CD8-positive, alpha-beta memory T cell (primary cell): ENCODE results near the gene PBX4. TPM values are rescaled to one million over a fixed set of nuclear protein-coding genes. Genes with fewer than 3 reads are reported as not detected.
A peak's percentile ranks its signal among the peaks of the same experiment; 100 is the strongest.

ENCODE experiments used
- CTCF ChIA-PET: fragments of 350-600 bp; sonication (Branson Sonifier 250); formaldehyde crosslinking; loops from one replicate; lab custom pipeline; 2021; ENCODE audit warnings: antibody characterized with exemption; lab: Charles Lee
- POLR2A ChIA-PET: fragments of 350-600 bp; sonication (Branson Sonifier 250); formaldehyde crosslinking; loops from one replicate; lab custom pipeline; 2021; ENCODE audit warnings: antibody characterized with exemption; lab: Charles Lee
- DNase-seq, 5 donors: peaks; one replicate each; pipeline versions ENCODE4 v3.0.0 to v3.0.0-alpha.2; 2020 to 2022; ENCODE audit warnings: mixed read lengths in 1 of 5
- H3K27ac ChIP-seq: one replicate; pipeline ENCODE4 v1.7.0; 2013; ENCODE audit warnings: low read depth, mild to moderate bottlenecking, low read length, moderate library complexity
- H3K27me3 ChIP-seq: 2 replicates; pipeline ENCODE4 v1.7.0; 2013; ENCODE audit warnings: low read length, mild to moderate bottlenecking; ENCODE audit not compliant: insufficient read depth, poor library complexity, severe bottlenecking
- H3K36me3 ChIP-seq: 2 replicates; pipeline ENCODE4 v1.7.0; 2013; ENCODE audit warnings: mild to moderate bottlenecking, low read length, moderate library complexity; ENCODE audit not compliant: insufficient read depth
- H3K4me1 ChIP-seq: 2 replicates; pipeline ENCODE4 v1.7.0; 2013; ENCODE audit warnings: mild to moderate bottlenecking, low read length, moderate library complexity; ENCODE audit not compliant: insufficient read depth
- H3K4me3 ChIP-seq: 2 replicates; pipeline ENCODE4 v1.7.0; 2013; ENCODE audit warnings: mild to moderate bottlenecking, low read length
- H3K9me3 ChIP-seq: 2 replicates; pipeline ENCODE4 v1.7.0; 2013; ENCODE audit warnings: mild to moderate bottlenecking, low read length
- H3K27ac Mint-ChIP-seq, 8 donors: one replicate each; pipeline ENCODE4 v1.8.0; 2020 to 2021; ENCODE audit warnings: mixed read lengths in 8 of 8, mild to moderate bottlenecking in 6 of 8, inconsistent platforms in 3 of 8, moderate library complexity in 3 of 8
- H3K27me3 Mint-ChIP-seq, 2 donors: one replicate each; pipeline ENCODE4 v1.8.0; 2020 to 2021; ENCODE audit warnings: mixed read lengths in 2 of 2, mild to moderate bottlenecking in 1 of 2, moderate library complexity in 1 of 2
- H3K36me3 Mint-ChIP-seq, 3 donors: one replicate each; pipeline ENCODE4 v1.8.0; 2020 to 2021; ENCODE audit warnings: mixed read lengths in 3 of 3, inconsistent platforms in 1 of 3, mild to moderate bottlenecking in 1 of 3
- H3K4me1 Mint-ChIP-seq, 3 donors: one replicate each; pipeline ENCODE4 v1.8.0; 2020 to 2021; ENCODE audit warnings: mixed read lengths in 3 of 3, inconsistent platforms in 1 of 3, mild to moderate bottlenecking in 1 of 3
- H3K4me3 Mint-ChIP-seq, 7 donors: one replicate each; pipeline ENCODE4 v1.8.0; 2020 to 2021; ENCODE audit warnings: mixed read lengths in 7 of 7, mild to moderate bottlenecking in 6 of 7, moderate library complexity in 4 of 7, inconsistent platforms in 2 of 7
- H3K9me3 Mint-ChIP-seq, 5 donors: one replicate each; pipeline ENCODE4 v1.8.0; 2020 to 2022; ENCODE audit warnings: mixed read lengths in 5 of 5, mild to moderate bottlenecking in 3 of 5, moderate library complexity in 2 of 5, inconsistent platforms in 1 of 5
- polyA plus RNA-seq: library from polyadenylated mRNA; unstranded; fragments of 300-500 nt; fragmentation: Illumina TruSeq; gene quantifications from one replicate; pipeline ENCODE4 v1.2.3, GENCODE V29; 2021
- total RNA-seq, 2 experiments: library from RNA; stranded (reverse); gene quantifications; one replicate each; pipeline ENCODE4 v1.2.3, GENCODE V29; 2021

The PBX4 gene
- total and polyA plus RNA-seq, 3 experiments from 2014 or later, result 8.3 to 17.1 (median 15.0) TPM

DNA sequence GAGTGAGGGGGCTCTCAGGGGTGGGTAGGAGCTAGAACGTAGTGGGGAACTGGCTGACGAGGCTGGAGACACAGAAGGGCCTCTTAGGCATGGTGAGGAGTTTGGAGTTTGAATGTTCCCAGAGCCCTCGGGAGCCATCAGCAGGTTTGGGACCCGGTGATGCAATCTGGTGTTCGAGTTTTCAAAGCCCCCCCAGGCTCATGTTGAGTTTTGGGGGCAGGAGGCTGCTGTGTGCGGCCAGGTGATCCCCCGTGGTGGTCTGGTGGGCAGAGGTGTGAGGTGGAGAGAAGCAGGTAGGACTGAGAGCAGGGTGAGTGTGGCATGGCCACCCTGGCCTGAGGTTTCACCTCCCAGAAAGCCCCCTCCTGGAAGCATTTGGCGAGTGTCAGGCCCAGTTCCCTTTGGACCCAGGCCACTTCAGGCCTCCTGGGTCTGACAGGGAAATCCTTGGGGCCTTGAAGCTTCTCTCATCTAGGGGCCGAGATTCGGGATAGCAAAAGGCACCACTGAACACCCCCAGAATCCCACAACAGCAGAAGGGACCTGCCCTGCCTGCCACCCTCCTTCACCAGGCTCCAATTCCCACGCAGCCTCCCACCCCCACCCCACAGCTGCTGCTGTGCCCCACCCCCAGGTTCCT lies 88.6 kb downstream of the PBX4 start:
- no peaks in the 10 kb centered on the region for H3K9me3 ChIP-seq
- ChIA-PET POLR2A (interaction anchor here (0.5 to 0.7 kb wide), 2 partner anchors 72 to 133 kb away, joined by 3 read pairs; no protein-coding TSS in a partner anchor), CTCF (interaction anchor here (0.9 to 7.5 kb wide), 3 partner anchors 115 to 429 kb away, joined by 3 to 50 read pairs (median 34); partner anchors contain the start of gene GMIP)
- no peaks in the 10 kb centered on the region for H3K27me3 Mint-ChIP-seq
- no peak overlapping the region for H3K27ac ChIP-seq
- peaks cover 0 to 40% (median 5%) of the 10 kb centered on the region in 3 donors for H3K36me3 Mint-ChIP-seq
- peaks cover 0 to 2% (median 0%) of the 10 kb centered on the region in 5 donors for H3K9me3 Mint-ChIP-seq
- H3K27ac Mint-ChIP-seq, result peak overlapping the region in 1 of 8 donors; percentile 79
- H3K4me1 ChIP-seq, result peaks cover 9% of the 10 kb centered on the region
- H3K4me3 Mint-ChIP-seq, result no peak overlapping the region
- H3K4me3 ChIP-seq, result no peak overlapping the region
- no peak for DNase-seq
- no peaks in the 10 kb centered on the region for H3K36me3 ChIP-seq
- H3K4me1 Mint-ChIP-seq, result peaks cover 5 to 10% (median 5%) of the 10 kb centered on the region in 3 donors
- H3K27me3 ChIP-seq, result no peaks in the 10 kb centered on the region

GRCh38 chr19:19528721-19529490 lies 89.6 kb downstream of the PBX4 start, which contains the start of gene YJEFN3:
Gene YJEFN3, plus strand, starts transcription at chr19:19528911. Its CDS starts 22 bp downstream, at chr19:19528933.
- no peak for DNase-seq
- Histone ChIP-seq H3K27me3 (no peaks in the 10 kb centered on the region), H3K4me1 (peaks cover 9% of the 10 kb centered on the region), H3K9me3 (no peaks in the 10 kb centered on the region), H3K36me3 (no peaks in the 10 kb centered on the region), H3K27ac (no peak within 1 kb of the TSS), H3K4me3 (no peak within 1 kb of the TSS)
- POLR2A ChIA-PET, result interaction anchor here (0.5 kb wide), 1 partner anchor 134 kb away, joined by 3 read pairs; no protein-coding TSS in a partner anchor
- Mint-ChIP-seq H3K4me3 (no peak within 1 kb of the TSS), H3K36me3 (peaks cover 0 to 49% (median 5%) of the 10 kb centered on the region in 3 donors), H3K27me3 (no peaks in the 10 kb centered on the region), H3K4me1 (peaks cover 5 to 10% (median 5%) of the 10 kb centered on the region in 3 donors), H3K27ac (peak within 1 kb of the TSS in 2 of 8 donors; percentile 51 to 79), H3K9me3 (no peaks in the 10 kb centered on the region)
- CTCF ChIA-PET, result interaction anchor here (0.9 to 7.5 kb wide), 3 partner anchors 116 to 430 kb away, joined by 3 to 50 read pairs (median 34); partner anchors contain the start of gene GMIP

- ChIA-PET CTCF (no interaction called here), POLR2A (no interaction called here)
- no peak overlapping the region for H3K4me3 ChIP-seq
- no peaks in the 10 kb centered on the region for H3K27me3 ChIP-seq
- no peak for DNase-seq
- H3K4me1 ChIP-seq, result peaks cover 11% of the 10 kb centered on the region
- no peak overlapping the region for H3K27ac Mint-ChIP-seq
- no peaks in the 10 kb centered on the region for H3K9me3 Mint-ChIP-seq
- H3K27me3 Mint-ChIP-seq, result no peaks in the 10 kb centered on the region
- H3K36me3 Mint-ChIP-seq, result peaks cover 0 to 54% (median 5%) of the 10 kb centered on the region in 3 donors
- no peak overlapping the region for H3K4me3 Mint-ChIP-seq
- no peak overlapping the region for H3K27ac ChIP-seq
- no peaks in the 10 kb centered on the region for H3K9me3 ChIP-seq
- peaks cover 6 to 11% (median 7%) of the 10 kb centered on the region in 3 donors for H3K4me1 Mint-ChIP-seq
- H3K36me3 ChIP-seq, result no peaks in the 10 kb centered on the region
Observed at GRCh38 chr19:19527674-19528625, 90.5 kb downstream of the PBX4 start.

GRCh38 chr19:19527371-19527656 lies 91.2 kb downstream of the PBX4 start:
- CTCF ChIA-PET, result no interaction called here
- peaks cover 8 to 12% (median 11%) of the 10 kb centered on the region in 3 donors for H3K4me1 Mint-ChIP-seq
- no peak overlapping the region for H3K4me3 Mint-ChIP-seq
- POLR2A ChIA-PET, result no interaction called here
- no peak for DNase-seq
- Histone ChIP-seq H3K27ac (no peak overlapping the region), H3K27me3 (no peaks in the 10 kb centered on the region), H3K9me3 (no peaks in the 10 kb centered on the region), H3K4me3 (no peak overlapping the region), H3K4me1 (peaks cover 9% of the 10 kb centered on the region), H3K36me3 (no peaks in the 10 kb centered on the region)
- no peaks in the 10 kb centered on the region for H3K27me3 Mint-ChIP-seq
- no peaks in the 10 kb centered on the region for H3K9me3 Mint-ChIP-seq
- H3K27ac Mint-ChIP-seq, result no peak overlapping the region
- H3K36me3 Mint-ChIP-seq, result peaks cover 0 to 58% (median 5%) of the 10 kb centered on the region in 3 donors

DNA sequence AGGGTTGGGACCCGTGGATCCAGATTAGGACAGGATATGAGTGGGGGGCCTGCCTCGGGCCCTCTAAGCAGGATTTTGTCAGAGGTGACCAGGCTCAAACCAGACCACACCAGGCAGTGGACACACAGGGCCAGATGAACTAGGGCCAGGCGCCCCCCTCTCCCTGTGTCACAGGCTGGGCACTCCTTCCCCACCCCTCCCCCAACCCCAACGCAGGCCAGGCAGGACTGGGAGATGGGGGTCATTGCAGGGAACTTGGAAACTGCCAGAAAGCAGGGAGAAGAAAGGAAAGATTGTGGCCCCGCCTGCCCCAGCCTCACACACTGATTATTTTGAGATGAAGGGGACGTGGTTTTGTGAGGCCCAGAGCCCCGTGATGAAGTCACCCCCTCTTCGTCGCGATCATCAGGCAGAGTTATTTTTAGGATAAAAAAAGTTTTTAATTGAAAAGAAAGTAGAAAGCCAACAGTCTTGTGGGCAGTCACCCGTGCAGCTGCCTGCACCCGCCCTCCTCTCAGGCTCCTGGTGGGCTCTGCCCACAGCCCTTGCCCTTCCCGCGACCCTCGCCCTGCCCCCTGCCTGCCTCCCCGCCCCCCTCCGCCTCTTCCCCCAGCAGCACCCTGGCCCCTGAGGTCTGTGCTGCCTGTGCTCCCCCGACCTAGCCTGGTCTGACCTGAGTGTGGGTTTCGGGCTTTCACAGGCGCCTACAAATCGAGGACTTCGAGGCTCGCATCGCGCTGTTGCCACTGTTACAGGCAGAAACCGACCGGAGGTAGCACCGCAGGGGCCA lies 91.7 kb downstream of the PBX4 start:
- peaks cover 6 to 9% (median 7%) of the 10 kb centered on the region in 3 donors for H3K4me1 Mint-ChIP-seq
- no peaks in the 10 kb centered on the region for H3K9me3 ChIP-seq
- DNase-seq, result no peak
- ChIA-PET CTCF (no interaction called here), POLR2A (no interaction called here)
- H3K4me1 ChIP-seq, result peaks cover 4% of the 10 kb centered on the region
- no peaks in the 10 kb centered on the region for H3K27me3 Mint-ChIP-seq
- no peaks in the 10 kb centered on the region for H3K9me3 Mint-ChIP-seq
- no peak overlapping the region for H3K4me3 ChIP-seq
- H3K36me3 ChIP-seq, result no peaks in the 10 kb centered on the region
- peaks cover 0 to 58% (median 5%) of the 10 kb centered on the region in 3 donors for H3K36me3 Mint-ChIP-seq
- no peak overlapping the region for H3K4me3 Mint-ChIP-seq
- H3K27me3 ChIP-seq, result no peaks in the 10 kb centered on the region
- no peak overlapping the region for H3K27ac ChIP-seq
- peak overlapping the region in 1 of 8 donors; percentile 63 for H3K27ac Mint-ChIP-seq

DNA sequence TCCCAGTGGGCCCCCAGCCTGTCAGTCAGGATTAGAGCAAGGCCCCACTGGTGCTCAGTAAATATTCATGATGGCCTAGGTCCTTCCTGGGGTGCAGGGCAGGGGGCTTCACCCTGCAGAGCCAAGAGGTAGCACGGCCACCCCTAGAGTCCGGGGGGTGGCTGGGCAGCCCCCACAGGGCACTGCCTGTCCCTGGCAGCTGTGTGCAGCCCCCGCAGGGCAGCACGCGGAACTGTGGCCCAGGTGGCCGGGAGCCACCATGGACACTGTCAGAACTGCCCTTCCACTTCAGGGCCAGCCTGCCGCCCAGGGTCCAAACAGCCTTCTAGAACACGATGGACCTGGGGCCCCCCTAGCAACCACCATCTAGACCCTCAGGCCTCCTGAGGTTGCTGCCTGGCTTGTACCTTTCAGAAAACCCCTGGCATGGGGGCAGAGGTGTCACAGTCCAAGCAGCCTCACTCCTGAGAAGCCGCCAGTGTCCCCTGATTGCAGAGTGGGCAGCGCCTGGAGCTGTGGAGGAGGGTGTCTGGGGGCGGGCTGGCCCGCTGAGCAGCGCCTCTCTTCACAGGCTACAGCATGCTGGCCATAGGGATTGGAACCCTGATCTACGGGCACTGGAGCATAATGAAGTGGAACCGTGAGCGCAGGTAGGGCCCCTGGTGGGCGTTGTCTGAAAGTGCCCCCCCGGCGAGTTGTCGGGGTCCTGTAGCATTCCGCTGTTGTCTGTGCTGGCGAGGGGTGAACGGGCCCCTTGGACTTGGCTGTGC lies 92.7 kb downstream of the PBX4 start:
- Mint-ChIP-seq H3K9me3 (no peaks in the 10 kb centered on the region), H3K4me1 (peaks cover 9 to 13% (median 12%) of the 10 kb centered on the region in 3 donors), H3K4me3 (peak overlapping the region in 1 of 7 donors; percentile 40), H3K36me3 (peaks cover 0 to 60% (median 4%) of the 10 kb centered on the region in 3 donors), H3K27ac (peak overlapping the region in 2 of 8 donors; percentile 36 to 54), H3K27me3 (no peaks in the 10 kb centered on the region)
- H3K4me1 ChIP-seq, result peaks cover 6% of the 10 kb centered on the region
- H3K27ac ChIP-seq, result no peak overlapping the region
- H3K4me3 ChIP-seq, result no peak overlapping the region
- no peaks in the 10 kb centered on the region for H3K27me3 ChIP-seq
- CTCF ChIA-PET, result interaction anchor here (1.2 kb wide), 1 partner anchor 30 kb away, joined by 3 read pairs; no protein-coding TSS in a partner anchor
- no peaks in the 10 kb centered on the region for H3K9me3 ChIP-seq
- DNase-seq, result no peak
- H3K36me3 ChIP-seq, result no peaks in the 10 kb centered on the region
- POLR2A ChIA-PET, result no interaction called here
